WERI-Rb-1 (cell line): Measurements from ENCODE around the gene ITGB3.

Source experiments
- DNase-seq: peaks from one replicate; pipeline ENCODE4 v3.0.0-alpha.2; 2020
- H3K27ac ChIP-seq: fragments of 250-450 bp; sonication (Bioruptor Pico); 2 replicates; pipeline ENCODE4 v1.5.1; 2020; ENCODE audit warnings: mild to moderate bottlenecking, moderate library complexity
- H3K27me3 ChIP-seq: fragments of 250-450 bp; sonication (Bioruptor Pico); 2 replicates; pipeline ENCODE4 v1.5.1; 2021; ENCODE audit warnings: mild to moderate bottlenecking, low read depth, moderate library complexity; ENCODE audit not compliant: insufficient read depth, severe bottlenecking
- H3K36me3 ChIP-seq: fragments of 250-450 bp; sonication (Bioruptor Pico); 2 replicates; pipeline ENCODE4 v1.5.1; 2020; ENCODE audit warnings: mild to moderate bottlenecking, moderate library complexity
- H3K4me3 ChIP-seq: 2 replicates; pipeline ENCODE4 v1.5.1; 2011; ENCODE audit warnings: low read depth, mild to moderate bottlenecking, control low read depth, low read length
- H3K9me3 ChIP-seq: fragments of 250-450 bp; sonication (Bioruptor Pico); 2 replicates; pipeline ENCODE4 v1.5.1; 2021; ENCODE audit warnings: mild to moderate bottlenecking, moderate library complexity; ENCODE audit not compliant: severe bottlenecking
- TF ChIP-seq, protein P1 (sequence below): IDR thresholded peaks from 2 replicates; pipeline ENCODE4 v1.5.1; 2011; ENCODE audit warnings: low read depth, mild to moderate bottlenecking, control low read depth, inconsistent platforms, low read length

Gene ITGB3

DNA sequence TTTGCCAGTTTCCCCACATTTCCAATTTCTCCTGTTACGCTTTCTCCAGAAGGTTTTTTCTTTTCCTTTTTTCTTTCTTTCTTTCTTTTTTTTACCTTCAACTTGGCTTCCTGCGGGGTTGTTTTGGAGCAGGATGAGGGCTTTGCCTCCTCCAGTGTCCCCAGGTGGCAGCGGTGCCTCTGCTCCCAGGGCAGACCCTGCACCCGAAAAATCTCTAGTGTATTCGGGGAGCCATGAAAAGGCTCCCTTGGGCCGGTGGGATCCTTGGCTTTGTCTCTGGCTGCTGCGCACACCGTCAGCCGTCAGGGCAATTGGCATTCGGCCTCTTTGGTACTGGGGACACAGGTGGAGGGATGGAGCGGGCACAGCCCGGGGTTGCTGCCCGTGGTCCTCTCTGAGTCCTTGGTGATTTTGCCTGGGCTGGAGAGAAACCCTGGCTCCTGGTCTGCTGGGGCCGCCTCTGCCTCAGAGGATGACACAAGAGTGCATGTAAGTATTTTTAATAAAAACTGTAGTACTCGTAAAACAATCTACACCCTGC is 846 bp downstream of the ITGB3 start:
- H3K4me3 ChIP-seq = peak overlapping the region; percentile 48
- DNase-seq = no peak
- H3K27me3 ChIP-seq = no peaks in the 10 kb centered on the region
- H3K36me3 ChIP-seq = no peaks in the 10 kb centered on the region
- H3K9me3 ChIP-seq = peaks cover 2% of the 10 kb centered on the region
- H3K27ac ChIP-seq = no peak overlapping the region
- TF ChIP-seq, protein P1, sequence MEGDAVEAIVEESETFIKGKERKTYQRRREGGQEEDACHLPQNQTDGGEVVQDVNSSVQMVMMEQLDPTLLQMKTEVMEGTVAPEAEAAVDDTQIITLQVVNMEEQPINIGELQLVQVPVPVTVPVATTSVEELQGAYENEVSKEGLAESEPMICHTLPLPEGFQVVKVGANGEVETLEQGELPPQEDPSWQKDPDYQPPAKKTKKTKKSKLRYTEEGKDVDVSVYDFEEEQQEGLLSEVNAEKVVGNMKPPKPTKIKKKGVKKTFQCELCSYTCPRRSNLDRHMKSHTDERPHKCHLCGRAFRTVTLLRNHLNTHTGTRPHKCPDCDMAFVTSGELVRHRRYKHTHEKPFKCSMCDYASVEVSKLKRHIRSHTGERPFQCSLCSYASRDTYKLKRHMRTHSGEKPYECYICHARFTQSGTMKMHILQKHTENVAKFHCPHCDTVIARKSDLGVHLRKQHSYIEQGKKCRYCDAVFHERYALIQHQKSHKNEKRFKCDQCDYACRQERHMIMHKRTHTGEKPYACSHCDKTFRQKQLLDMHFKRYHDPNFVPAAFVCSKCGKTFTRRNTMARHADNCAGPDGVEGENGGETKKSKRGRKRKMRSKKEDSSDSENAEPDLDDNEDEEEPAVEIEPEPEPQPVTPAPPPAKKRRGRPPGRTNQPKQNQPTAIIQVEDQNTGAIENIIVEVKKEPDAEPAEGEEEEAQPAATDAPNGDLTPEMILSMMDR = no peak

DNA sequence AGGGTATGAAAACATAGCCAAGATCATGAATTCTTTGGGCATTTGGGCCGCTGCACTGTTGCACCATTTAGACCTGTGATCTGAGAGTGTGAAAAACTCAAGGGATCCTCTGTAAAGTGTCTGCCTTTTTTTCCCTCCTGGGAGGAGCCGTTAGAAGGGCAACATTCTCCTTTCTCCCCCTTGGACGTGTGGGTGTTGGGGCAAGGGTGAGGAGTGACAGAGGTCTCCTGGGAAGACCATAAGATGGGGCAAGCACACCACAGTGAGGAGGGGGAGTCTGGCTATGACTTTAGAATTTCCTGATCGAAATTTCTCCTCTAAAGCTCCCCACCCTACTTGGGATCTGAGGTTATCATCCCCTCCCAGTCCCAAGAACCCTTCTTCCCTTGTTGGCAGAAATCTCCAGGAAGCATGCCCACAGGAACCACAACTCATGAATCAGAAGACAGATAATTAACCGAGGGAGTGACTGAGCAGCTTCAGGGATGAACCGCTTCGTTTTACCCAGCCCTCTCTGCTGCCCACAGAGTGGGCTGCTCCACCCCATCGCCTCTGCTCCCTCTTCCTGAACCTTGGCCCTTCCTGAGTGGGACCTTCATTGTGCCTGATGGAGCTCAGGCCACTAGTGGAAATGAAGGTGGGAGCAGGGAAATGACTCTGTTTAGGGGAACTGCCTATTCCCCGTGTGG is 4.2 kb downstream of the ITGB3 start:
- TF ChIP-seq, protein P1 = no peak
- Histone ChIP-seq H3K27me3 (no peaks in the 10 kb centered on the region), H3K4me3 (no peak overlapping the region), H3K9me3 (peaks cover 2% of the 10 kb centered on the region), H3K27ac (no peak overlapping the region), H3K36me3 (no peaks in the 10 kb centered on the region)
- no peak for DNase-seq

DNA sequence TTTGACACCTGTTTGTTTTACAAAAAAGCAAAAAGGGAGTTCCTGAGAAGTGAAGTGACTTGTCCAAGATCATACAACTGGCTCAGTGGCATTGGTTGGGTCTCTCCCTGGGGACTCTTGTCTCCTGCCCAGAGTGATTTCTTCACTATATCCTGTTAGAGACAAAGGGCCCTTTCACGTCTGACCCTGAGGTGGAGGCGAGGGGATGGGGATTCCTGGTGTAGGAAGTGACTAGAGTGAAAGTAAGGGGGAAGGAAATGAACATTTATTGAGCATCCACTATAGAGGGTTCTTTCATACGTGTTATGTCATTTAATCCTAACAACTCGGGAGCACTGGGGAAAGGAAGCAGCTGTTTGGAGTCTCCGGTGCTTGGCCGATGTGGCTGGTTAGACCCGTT is 9.0 kb downstream of the ITGB3 start:
- Histone ChIP-seq H3K9me3 (peaks cover 2% of the 10 kb centered on the region), H3K4me3 (no peak overlapping the region), H3K27ac (no peak overlapping the region), H3K36me3 (no peaks in the 10 kb centered on the region), H3K27me3 (no peaks in the 10 kb centered on the region)
- TF ChIP-seq, protein P1 = no peak
- no peak for DNase-seq

- Histone ChIP-seq H3K27me3 (no peaks in the 10 kb centered on the region), H3K4me3 (no peak overlapping the region), H3K9me3 (peaks cover 7% of the 10 kb centered on the region), H3K27ac (no peak overlapping the region), H3K36me3 (no peaks in the 10 kb centered on the region)
- DNase-seq = peak; percentile 52
- TF ChIP-seq, protein P1 = no peak
These were observed 10.5 kb downstream of the ITGB3 start for GRCh38 chr17:47264166-47264565.

GRCh38 chr17:47265983-47266541 is 12.4 kb downstream of the ITGB3 start:
- no peaks in the 10 kb centered on the region for H3K36me3 ChIP-seq
- peaks cover 7% of the 10 kb centered on the region for H3K9me3 ChIP-seq
- H3K4me3 ChIP-seq = no peak overlapping the region
- H3K27me3 ChIP-seq = no peaks in the 10 kb centered on the region
- TF ChIP-seq, protein P1 = no peak
- no peak overlapping the region for H3K27ac ChIP-seq
- no peak for DNase-seq
